Adrenal gland (tissue), 12 donors: ENCODE data around the gene KCNJ3. TPM values are rescaled to one million over a fixed set of nuclear protein-coding genes. Genes with fewer than 3 reads are reported as not detected.

ENCODE experiments used
- DNase-seq, 7 donors: peaks; one replicate each; pipeline ENCODE4 v3.0.0-alpha.2; 2019 to 2020
- H3K27ac ChIP-seq, 5 donors: fragments of 200-600 bp; sonication (generic) in 4 of 5; 1 replicate in 3 of 5; 2 replicates in 2 of 5; pipeline versions ENCODE4 v1.5.1 to v1.8.0; 2016 to 2020; ENCODE audit warnings: mild to moderate bottlenecking in 1 of 5
- H3K27me3 ChIP-seq: fragments of 200-600 bp; 2 replicates; pipeline ENCODE4 v1.8.0; 2021
- H3K36me3 ChIP-seq, 2 donors: fragments of 200-600 bp; replicated peaks in 1 of 2; 1 replicate in 1 of 2; 2 replicates in 1 of 2; pipeline versions ENCODE4 v1.5.1 to v1.8.0; 2018 to 2022
- H3K4me1 ChIP-seq, 2 donors: fragments of 200-600 bp; replicated peaks in 1 of 2; 1 replicate in 1 of 2; 2 replicates in 1 of 2; pipeline versions ENCODE4 v1.5.1 to v1.8.0; 2018 to 2021
- H3K4me3 ChIP-seq, 4 donors: fragments of 200-600 bp; sonication (generic) in 3 of 4; one replicate each; pipeline ENCODE4 v1.5.1; 2016 to 2018
- H3K9me3 ChIP-seq, 3 donors: fragments of 200-600 bp; sonication (generic) in 1 of 3; replicated peaks in 1 of 3; 1 replicate in 2 of 3; 2 replicates in 1 of 3; pipeline versions ENCODE4 v1.5.1 to v1.8.0; 2016 to 2021
- CTCF ChIP-seq, 6 experiments: fragments of 450-650 bp in 4 of 6; fragments of 200-600 bp in 2 of 6; sonication (generic) in 1 of 6; IDR thresholded peaks; 1 replicate in 5 of 6; 2 replicates in 1 of 6; pipeline versions ENCODE4 v1.5.1 to v1.8.0; 2016 to 2021; ENCODE audit warnings: antibody characterized with exemption in 6 of 6, mild to moderate bottlenecking in 2 of 6, moderate library complexity in 1 of 6
- POLR2A ChIP-seq, 2 donors: fragments of 450-650 bp; IDR thresholded peaks; one replicate each; pipeline ENCODE4 v1.6.1; 2017; ENCODE audit warnings: antibody characterized with exemption in 2 of 2, mild to moderate bottlenecking in 2 of 2, moderate library complexity in 1 of 2
- WGBS, 4 donors: extraction: QIAGEN DNeasy Blood & Tissue Kit in 2 of 4; methylation state at CpG; one replicate each; pipeline versions ENCODE4 v1.1.5 to v1.1.7; 2013 to 2017; 5-methylcytosine and 5-hydroxymethylcytosine counted together
- intact Hi-C, 2 donors: fragments of 100-400 bp; cut with DNase I; formaldehyde crosslinking; loops; one replicate each; pipeline versions ENCODE4 v1.14.1 to v1.15.0; 2022 to 2023
- polyA plus RNA-seq, 3 donors: library from polyadenylated mRNA; stranded (reverse); fragments of 200-250 nt in 2 of 3; fragments of 350-450 nt in 1 of 3; fragmentation: Illumina TruSeq in 1 of 3; extraction: RNeasy Lipid Tissue Mini Kit (QIAGEN cat#74804) in 1 of 3; gene quantifications; one replicate each; pipeline ENCODE4 v1.2.3, GENCODE V29; 2013 to 2014
- total RNA-seq, 9 donors: library from RNA; depleted of rRNA in 4 of 9; stranded (reverse); fragments of >200 nt in 4 of 9; fragments of 120-200 nt in 1 of 9; fragmentation: NEBNext Ultra II Directional in 1 of 9; extraction: Animal tissue kit (Norgen Biotek cat#: 25700) in 1 of 9; gene quantifications; one replicate each; pipeline versions ENCODE4 v1.1.0 to v1.2.4, GENCODE V29; 2013 to 2023
- donor health status: healthy with polysubstance abuse.
- donor health status: Bipolar disorder and iron deficiency.
- donor health status: DM: yes; HTN: yes; CAD: no.
- donor health status: DM: no; HTN: no; CAD: no.
- donor health status: DM: no; HTN: no; CAD: no.
- donor health status: DM: yes; HTN: yes; CAD: no.

Gene KCNJ3
- total and polyA plus RNA-seq, 12 donors, result 0.08 to 2.2 (median 0.48) TPM; not detected in 1

GRCh38 chr2:154813636-154814035 is 115.1 kb downstream of the KCNJ3 start:
- no peak overlapping the region for H3K4me3 ChIP-seq
- H3K9me3 ChIP-seq, result no peaks in the 10 kb centered on the region
- H3K27me3 ChIP-seq, result no peaks in the 10 kb centered on the region
- TF ChIP-seq CTCF (IDR thresholded peaks at IDR 0.05) (no peak), POLR2A (IDR thresholded peaks at IDR 0.05) (no peak)
- H3K27ac ChIP-seq, result no peak overlapping the region
- no peaks in the 10 kb centered on the region for H3K4me1 ChIP-seq
- intact Hi-C loops, result no loop called here
- DNase-seq, result no peak
- H3K36me3 ChIP-seq, result no peaks in the 10 kb centered on the region
- 72 to 80% (median 74%) methylated on average over 1 of the region's 1 CpG for WGBS, 4 donors

GRCh38 chr2:154814856-154815255 is 116.4 kb downstream of the KCNJ3 start:
- Histone ChIP-seq H3K9me3 (no peaks in the 10 kb centered on the region), H3K4me1 (no peaks in the 10 kb centered on the region), H3K4me3 (no peak overlapping the region), H3K36me3 (no peaks in the 10 kb centered on the region), H3K27ac (no peak overlapping the region), H3K27me3 (no peaks in the 10 kb centered on the region)
- 67 to 79% (median 72%) methylated on average over 1 of the region's 1 CpG for WGBS, 4 donors
- intact Hi-C loops, result no loop called here
- no peak for DNase-seq
- TF ChIP-seq POLR2A (IDR thresholded peaks at IDR 0.05) (no peak), CTCF (IDR thresholded peaks at IDR 0.05) (no peak)

DNA sequence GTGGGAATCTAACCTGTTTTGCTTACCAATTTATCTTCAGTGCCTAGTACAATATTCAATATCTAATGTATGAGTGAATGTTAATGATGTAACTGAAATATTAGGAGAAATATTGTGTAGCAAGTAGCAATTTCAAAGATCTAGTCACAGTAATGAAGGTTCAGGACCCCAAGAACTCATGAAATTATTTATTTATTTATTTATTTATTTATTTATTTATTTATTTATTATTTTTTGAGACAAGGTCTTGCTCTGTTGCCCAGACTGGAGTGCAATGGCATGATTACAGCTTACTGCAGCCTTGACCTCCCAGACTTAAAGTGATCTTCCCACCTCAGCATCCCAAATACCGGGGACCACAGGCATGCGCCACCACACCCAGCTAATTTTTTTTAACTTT is 126.9 kb downstream of the KCNJ3 start:
- Histone ChIP-seq H3K4me1 (no peaks in the 10 kb centered on the region), H3K9me3 (no peaks in the 10 kb centered on the region), H3K27me3 (no peaks in the 10 kb centered on the region), H3K36me3 (no peaks in the 10 kb centered on the region), H3K4me3 (no peak overlapping the region), H3K27ac (no peak overlapping the region)
- TF ChIP-seq POLR2A (IDR thresholded peaks at IDR 0.05), result no peak
- no peak for TF ChIP-seq CTCF (IDR thresholded peaks at IDR 0.05)
- intact Hi-C loops, result no loop called here
- 74 to 93% (median 87%) methylated on average over 2 of the region's 2 CpGs for WGBS, 4 donors
- DNase-seq, result no peak

DNA sequence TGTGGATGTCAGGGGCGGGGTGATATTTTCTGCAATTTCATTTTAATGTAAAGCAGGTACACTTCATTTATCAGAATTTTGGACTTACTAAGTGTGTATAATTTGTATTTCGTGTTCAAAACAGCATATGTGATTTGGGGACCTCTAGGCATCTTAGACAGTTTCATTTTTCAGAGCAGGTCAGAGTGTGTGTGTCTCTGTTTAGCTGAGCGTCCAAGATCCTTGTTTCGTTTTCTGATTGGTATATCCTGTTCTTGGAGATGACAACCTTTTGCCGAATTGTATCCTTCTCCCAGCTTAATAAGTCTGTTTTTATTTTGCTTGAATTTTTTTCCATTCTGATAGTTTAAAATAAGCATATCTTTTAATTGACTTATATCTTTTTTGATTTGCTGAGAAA is 128.3 kb downstream of the KCNJ3 start:
- Histone ChIP-seq H3K27ac (no peak overlapping the region), H3K4me3 (no peak overlapping the region), H3K4me1 (no peaks in the 10 kb centered on the region), H3K36me3 (no peaks in the 10 kb centered on the region), H3K27me3 (no peaks in the 10 kb centered on the region), H3K9me3 (no peaks in the 10 kb centered on the region)
- 71 to 76% (median 75%) methylated on average over 5 of the region's 5 CpGs for WGBS, 4 donors
- TF ChIP-seq CTCF (IDR thresholded peaks at IDR 0.05), result no peak
- no peak for TF ChIP-seq POLR2A (IDR thresholded peaks at IDR 0.05)
- intact Hi-C loops, result no loop called here
- DNase-seq, result no peak
